ENCODE measurements around the gene SIK2. TPM values are rescaled to one million over a fixed set of nuclear protein-coding genes. Genes with fewer than 3 reads are reported as not detected.

Gene SIK2
- total and polyA plus RNA-seq, 2 experiments from 2014 or later: 1.5 to 14.2 TPM

- Histone ChIP-seq H3K27me3 (no peaks in the 10 kb centered on the region), H3K4me1 (ENCODE audit: low read depth) (peaks cover 31% of the 10 kb centered on the region), H3K9me3 (ENCODE audit: low read depth) (no peaks in the 10 kb centered on the region), H3K4me3 (no peak overlapping the region), H3K36me3 (no peaks in the 10 kb centered on the region), H3K27ac (peak overlapping the region; percentile 91)
- TF ChIP-seq, protein P1, sequence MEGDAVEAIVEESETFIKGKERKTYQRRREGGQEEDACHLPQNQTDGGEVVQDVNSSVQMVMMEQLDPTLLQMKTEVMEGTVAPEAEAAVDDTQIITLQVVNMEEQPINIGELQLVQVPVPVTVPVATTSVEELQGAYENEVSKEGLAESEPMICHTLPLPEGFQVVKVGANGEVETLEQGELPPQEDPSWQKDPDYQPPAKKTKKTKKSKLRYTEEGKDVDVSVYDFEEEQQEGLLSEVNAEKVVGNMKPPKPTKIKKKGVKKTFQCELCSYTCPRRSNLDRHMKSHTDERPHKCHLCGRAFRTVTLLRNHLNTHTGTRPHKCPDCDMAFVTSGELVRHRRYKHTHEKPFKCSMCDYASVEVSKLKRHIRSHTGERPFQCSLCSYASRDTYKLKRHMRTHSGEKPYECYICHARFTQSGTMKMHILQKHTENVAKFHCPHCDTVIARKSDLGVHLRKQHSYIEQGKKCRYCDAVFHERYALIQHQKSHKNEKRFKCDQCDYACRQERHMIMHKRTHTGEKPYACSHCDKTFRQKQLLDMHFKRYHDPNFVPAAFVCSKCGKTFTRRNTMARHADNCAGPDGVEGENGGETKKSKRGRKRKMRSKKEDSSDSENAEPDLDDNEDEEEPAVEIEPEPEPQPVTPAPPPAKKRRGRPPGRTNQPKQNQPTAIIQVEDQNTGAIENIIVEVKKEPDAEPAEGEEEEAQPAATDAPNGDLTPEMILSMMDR (IDR thresholded peaks at IDR 0.05; ENCODE audit: low read depth, low read length): no peak
- peak; percentile 46 to 57 for DNase-seq (ENCODE audit: low read depth in 1 of 2, low spot score in 1 of 2)
Observed at GRCh38 chr11:111729831-111730311, 127.6 kb downstream of the SIK2 start.

DNA sequence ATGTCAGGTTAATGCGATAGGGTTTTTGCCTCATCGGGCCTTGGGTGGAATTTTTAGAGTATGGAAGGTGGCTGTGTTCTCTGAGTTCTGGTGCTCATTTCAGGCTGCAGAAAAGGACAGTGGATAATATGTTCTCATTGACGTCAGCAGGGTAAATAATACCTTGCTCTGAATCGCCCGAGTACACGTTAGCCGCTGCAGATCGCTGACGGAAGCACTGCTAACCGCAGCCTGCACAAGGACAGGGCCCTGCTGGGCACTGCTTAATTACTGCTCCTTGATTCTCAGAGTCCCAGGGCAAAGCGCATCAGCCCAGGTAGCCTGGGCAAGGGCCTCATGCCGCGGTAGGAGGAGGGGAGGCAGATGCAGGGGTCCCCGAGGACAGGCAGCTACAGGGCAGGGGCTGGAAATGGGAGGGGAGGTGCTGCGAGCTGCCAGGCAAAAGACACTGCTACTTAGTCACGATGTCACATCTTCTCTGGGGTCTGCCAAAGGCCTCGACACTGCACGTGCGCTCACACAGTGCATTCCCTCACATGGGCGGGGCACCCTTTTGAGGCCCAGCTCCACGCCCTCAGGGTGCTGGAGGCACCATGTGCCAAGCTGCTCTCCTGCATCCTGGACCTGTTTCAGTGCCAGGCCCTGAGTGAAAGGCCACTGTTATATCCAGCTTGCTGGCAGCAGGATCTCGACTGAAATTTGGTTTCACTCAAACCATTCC, 128.8 kb downstream of the SIK2 start:
- Histone ChIP-seq H3K27me3 (no peaks in the 10 kb centered on the region), H3K36me3 (no peaks in the 10 kb centered on the region), H3K27ac (peak overlapping the region; percentile 91), H3K4me3 (no peak overlapping the region), H3K9me3 (ENCODE audit: low read depth) (no peaks in the 10 kb centered on the region), H3K4me1 (ENCODE audit: low read depth) (peaks cover 43% of the 10 kb centered on the region)
- no peak for DNase-seq (ENCODE audit: low read depth in 1 of 2, low spot score in 1 of 2)
- TF ChIP-seq, protein P1 (IDR thresholded peaks at IDR 0.05; ENCODE audit: low read depth, low read length): no peak

DNA sequence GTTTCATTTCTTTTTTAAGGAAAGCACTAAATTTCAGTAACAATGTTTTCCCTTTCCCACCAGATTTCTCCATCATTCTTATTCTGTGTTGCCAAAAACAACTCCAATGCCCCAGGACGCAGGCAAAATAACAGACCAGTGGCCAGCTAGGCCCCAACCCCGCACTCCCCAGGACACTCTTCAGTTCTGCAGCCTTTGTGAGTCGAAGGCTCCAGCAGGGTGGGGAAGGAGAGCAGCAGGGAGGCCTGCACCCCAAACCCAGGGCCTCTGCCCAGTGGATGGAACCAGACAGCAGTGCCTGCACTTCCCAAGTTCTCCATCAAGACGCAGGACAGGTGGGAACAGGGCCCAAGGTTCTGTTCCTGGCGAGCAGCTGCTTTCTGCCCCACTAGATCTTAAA, 129.6 kb downstream of the SIK2 start:
- TF ChIP-seq, protein P1 (IDR thresholded peaks at IDR 0.05; ENCODE audit: low read depth, low read length): no peak
- no peak for DNase-seq (ENCODE audit: low read depth in 1 of 2, low spot score in 1 of 2)
- Histone ChIP-seq H3K36me3 (no peaks in the 10 kb centered on the region), H3K9me3 (ENCODE audit: low read depth) (no peaks in the 10 kb centered on the region), H3K27ac (no peak overlapping the region), H3K4me1 (ENCODE audit: low read depth) (peaks cover 51% of the 10 kb centered on the region), H3K27me3 (no peaks in the 10 kb centered on the region), H3K4me3 (no peak overlapping the region)

DNA sequence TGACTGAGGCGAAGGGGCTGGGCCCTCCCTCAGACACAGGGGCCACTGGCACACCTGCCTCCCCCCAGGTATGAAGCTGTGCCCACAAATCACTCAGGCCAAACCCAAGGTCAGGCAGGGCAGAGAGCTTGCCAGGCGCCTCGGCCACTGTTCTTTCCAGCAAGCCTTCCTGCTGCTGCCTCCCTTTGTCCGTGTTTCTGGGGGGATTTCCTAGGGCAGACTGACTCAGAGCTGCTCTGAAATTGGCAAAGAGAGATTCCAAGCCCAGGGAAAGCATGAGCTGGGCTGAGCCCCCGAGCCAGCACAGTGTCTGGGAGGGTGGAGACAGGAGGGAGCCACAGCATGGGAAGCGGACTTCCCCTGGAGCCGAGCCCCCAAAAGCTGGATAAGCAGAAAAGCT, 130.8 kb downstream of the SIK2 start:
- H3K9me3 ChIP-seq (ENCODE audit: low read depth): no peaks in the 10 kb centered on the region
- H3K4me3 ChIP-seq: no peak overlapping the region
- H3K27ac ChIP-seq: peak overlapping the region; percentile 22
- TF ChIP-seq, protein P1 (IDR thresholded peaks at IDR 0.05; ENCODE audit: low read depth, low read length): no peak
- DNase-seq (ENCODE audit: low read depth in 1 of 2, low spot score in 1 of 2): peak in 1 of 2 donors; percentile 85
- H3K4me1 ChIP-seq (ENCODE audit: low read depth): peaks cover 56% of the 10 kb centered on the region
- H3K36me3 ChIP-seq: no peaks in the 10 kb centered on the region
- H3K27me3 ChIP-seq: no peaks in the 10 kb centered on the region

DNA sequence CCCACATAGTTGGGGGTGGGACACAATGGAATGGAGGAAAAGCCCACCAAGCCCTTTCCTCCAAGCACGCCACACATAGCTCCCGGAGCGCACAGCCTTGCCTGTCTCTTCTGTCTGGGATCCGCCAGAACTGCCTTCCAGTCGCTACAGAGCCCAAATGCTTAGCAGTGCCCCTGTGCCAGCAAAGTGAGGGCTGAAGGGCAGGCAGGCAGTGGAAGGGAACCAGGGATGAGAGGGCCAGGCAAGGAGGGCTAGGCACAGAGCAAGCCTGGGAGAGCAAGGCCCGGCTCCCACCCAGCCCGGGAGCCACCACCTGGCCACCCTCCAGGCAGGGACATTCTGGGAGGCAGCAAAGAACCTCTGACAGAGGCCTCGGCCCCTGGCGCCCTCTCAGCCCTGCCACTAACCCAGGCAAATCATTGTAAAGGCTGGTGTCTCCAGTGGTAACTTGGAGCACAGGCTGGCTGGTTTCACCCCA, 131.4 kb downstream of the SIK2 start:
- Histone ChIP-seq H3K4me3 (no peak overlapping the region), H3K9me3 (ENCODE audit: low read depth) (no peaks in the 10 kb centered on the region), H3K4me1 (ENCODE audit: low read depth) (peaks cover 56% of the 10 kb centered on the region), H3K27ac (peak overlapping the region; percentile 22), H3K36me3 (no peaks in the 10 kb centered on the region), H3K27me3 (no peaks in the 10 kb centered on the region)
- peak in 1 of 2 donors; percentile 9 for DNase-seq (ENCODE audit: low read depth in 1 of 2, low spot score in 1 of 2)
- TF ChIP-seq, protein P1 (IDR thresholded peaks at IDR 0.05; ENCODE audit: low read depth, low read length): no peak
